GM06990 (cell line): ENCODE measurements around the gene MIA3.

Experiments used
- DNase-seq: peaks from one replicate; pipeline ENCODE4 v3.0.0-alpha.2; 2011; ENCODE audit not compliant: insufficient read length; ENCODE audit errors: extremely low read depth
- H3K27me3 ChIP-seq: replicated peaks from 2 replicates; pipeline ENCODE4 v1.6.0; 2011; ENCODE audit warnings: low read length; ENCODE audit not compliant: control insufficient read depth, insufficient read depth
- H3K36me3 ChIP-seq: 2 replicates; pipeline ENCODE4 v1.5.1; 2011; ENCODE audit warnings: low read length; ENCODE audit not compliant: control insufficient read depth, insufficient read depth
- H3K4me3 ChIP-seq: replicated peaks from 2 replicates; pipeline ENCODE4 v1.5.1; 2011; ENCODE audit warnings: low read depth, mild to moderate bottlenecking, control low read depth, low read length
- TF ChIP-seq, protein P1 (sequence below): IDR thresholded peaks from 2 replicates; pipeline ENCODE4 v1.5.1; 2011; ENCODE audit warnings: low read length, control low read depth, mild to moderate bottlenecking, inconsistent platforms; ENCODE audit not compliant: insufficient read depth, poor library complexity, severe bottlenecking

Gene MIA3

DNA sequence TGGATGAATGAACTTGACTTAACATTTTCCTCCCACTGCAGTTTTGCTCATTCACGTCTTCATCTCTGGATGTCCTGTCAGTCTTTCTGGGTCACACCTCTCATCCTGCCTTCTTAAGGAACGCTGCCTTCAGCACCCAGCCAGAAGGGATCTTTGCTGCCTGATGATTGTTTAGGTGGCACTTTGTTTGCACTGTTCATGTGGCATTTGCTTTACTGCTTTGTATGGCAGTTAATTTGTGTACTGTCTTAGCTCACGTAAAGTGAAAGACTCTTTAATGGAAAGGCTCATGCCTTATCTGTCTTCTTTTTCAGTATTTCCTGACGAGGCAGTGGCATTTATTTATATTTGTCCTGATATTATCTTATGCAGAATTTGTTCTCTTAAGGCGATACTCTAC, 4.9 kb downstream of the MIA3 start:
- peaks cover 2% of the 10 kb centered on the region for H3K36me3 ChIP-seq
- no peak for DNase-seq

DNA sequence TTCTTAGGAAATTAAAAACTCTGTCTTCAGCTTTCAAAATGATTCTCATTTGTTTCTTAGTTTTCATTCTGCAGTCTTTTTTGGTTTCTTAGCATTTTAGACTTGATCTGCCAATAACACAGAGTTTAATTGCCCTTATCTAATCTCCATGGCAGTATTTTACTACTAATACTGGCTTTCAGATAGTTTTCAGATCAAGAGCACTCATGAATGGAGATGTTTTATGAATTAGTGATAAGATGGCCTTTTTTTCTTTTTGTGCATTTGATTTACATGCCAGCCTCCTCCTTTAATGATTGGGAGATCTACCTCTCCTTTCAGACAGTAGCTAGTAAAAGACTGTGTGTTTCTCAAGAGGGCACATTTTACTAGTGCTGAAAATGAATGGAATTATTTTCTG, 5.6 kb downstream of the MIA3 start:
- no peak for DNase-seq
- Histone ChIP-seq H3K27me3 (no peaks in the 10 kb centered on the region), H3K4me3 (no peak overlapping the region), H3K36me3 (peaks cover 2% of the 10 kb centered on the region)
- TF ChIP-seq, protein P1, sequence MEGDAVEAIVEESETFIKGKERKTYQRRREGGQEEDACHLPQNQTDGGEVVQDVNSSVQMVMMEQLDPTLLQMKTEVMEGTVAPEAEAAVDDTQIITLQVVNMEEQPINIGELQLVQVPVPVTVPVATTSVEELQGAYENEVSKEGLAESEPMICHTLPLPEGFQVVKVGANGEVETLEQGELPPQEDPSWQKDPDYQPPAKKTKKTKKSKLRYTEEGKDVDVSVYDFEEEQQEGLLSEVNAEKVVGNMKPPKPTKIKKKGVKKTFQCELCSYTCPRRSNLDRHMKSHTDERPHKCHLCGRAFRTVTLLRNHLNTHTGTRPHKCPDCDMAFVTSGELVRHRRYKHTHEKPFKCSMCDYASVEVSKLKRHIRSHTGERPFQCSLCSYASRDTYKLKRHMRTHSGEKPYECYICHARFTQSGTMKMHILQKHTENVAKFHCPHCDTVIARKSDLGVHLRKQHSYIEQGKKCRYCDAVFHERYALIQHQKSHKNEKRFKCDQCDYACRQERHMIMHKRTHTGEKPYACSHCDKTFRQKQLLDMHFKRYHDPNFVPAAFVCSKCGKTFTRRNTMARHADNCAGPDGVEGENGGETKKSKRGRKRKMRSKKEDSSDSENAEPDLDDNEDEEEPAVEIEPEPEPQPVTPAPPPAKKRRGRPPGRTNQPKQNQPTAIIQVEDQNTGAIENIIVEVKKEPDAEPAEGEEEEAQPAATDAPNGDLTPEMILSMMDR, result no peak

More for the DNA sequence above, 4.9 kb downstream of the MIA3 start:
- TF ChIP-seq, protein P1, result no peak
- H3K4me3 ChIP-seq, result no peak overlapping the region
- H3K27me3 ChIP-seq, result no peaks in the 10 kb centered on the region

- no peak for DNase-seq
- TF ChIP-seq, protein P1, result no peak
- Histone ChIP-seq H3K27me3 (no peaks in the 10 kb centered on the region), H3K36me3 (peaks cover 4% of the 10 kb centered on the region), H3K4me3 (no peak overlapping the region)
These were observed 6.3 kb downstream of the MIA3 start for GRCh38 chr1:222624214-222624613.

GRCh38 chr1:222627232-222627631, 9.3 kb downstream of the MIA3 start:
- TF ChIP-seq, protein P1, result no peak
- no peak for DNase-seq
- Histone ChIP-seq H3K4me3 (no peak overlapping the region), H3K36me3 (peaks cover 5% of the 10 kb centered on the region), H3K27me3 (no peaks in the 10 kb centered on the region)

DNA sequence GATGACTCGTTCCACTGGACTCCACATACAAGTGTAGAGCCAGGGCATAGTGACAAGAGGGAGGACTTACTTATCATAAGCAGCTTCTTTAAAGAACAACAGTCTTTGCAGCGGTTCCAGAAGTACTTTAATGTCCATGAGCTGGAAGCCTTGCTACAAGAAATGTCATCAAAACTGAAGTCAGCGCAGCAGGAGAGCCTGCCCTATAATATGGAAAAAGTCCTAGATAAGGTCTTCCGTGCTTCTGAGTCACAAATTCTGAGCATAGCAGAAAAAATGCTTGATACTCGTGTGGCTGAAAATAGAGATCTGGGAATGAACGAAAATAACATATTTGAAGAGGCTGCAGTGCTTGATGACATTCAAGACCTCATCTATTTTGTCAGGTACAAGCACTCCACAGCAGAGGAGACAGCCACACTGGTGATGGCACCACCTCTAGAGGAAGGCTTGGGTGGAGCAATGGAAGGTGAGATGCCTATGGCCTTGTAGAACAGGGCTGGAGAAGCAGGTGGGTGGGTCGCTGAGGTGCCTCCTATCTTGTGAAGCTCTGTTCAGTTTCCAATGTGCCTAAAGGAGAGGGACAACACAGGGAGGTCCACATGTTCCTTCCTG, 12.1 kb downstream of the MIA3 start:
- TF ChIP-seq, protein P1, result no peak
- no peak for DNase-seq

More for the DNA sequence above, 12.1 kb downstream of the MIA3 start:
- Histone ChIP-seq H3K4me3 (no peak overlapping the region), H3K36me3 (peaks cover 6% of the 10 kb centered on the region), H3K27me3 (no peaks in the 10 kb centered on the region)
